Spleen (tissue), 11 donors: ENCODE results near the gene SNRNP200. TPM values are rescaled to one million over a fixed set of nuclear protein-coding genes. Genes with fewer than 3 reads are reported as not detected.
"Not testable (repeated sequence)": the region's sequence is repeated elsewhere in the genome, so short reads cannot be mapped to it uniquely, and the experiment has no call there.

Source experiments
- DNase-seq: peaks from one replicate; pipeline ENCODE4 v3.0.0-alpha.2; 2020
- H3K27ac ChIP-seq, 8 donors: fragments of 200-600 bp; sonication (generic) in 7 of 8; 1 replicate in 4 of 8; 2 replicates in 4 of 8; pipeline versions ENCODE4 v1.5.0 to v1.8.0; 2016 to 2021; ENCODE audit warnings: inconsistent platforms in 4 of 8, mild to moderate bottlenecking in 4 of 8, moderate library complexity in 1 of 8
- H3K27me3 ChIP-seq, 7 donors: fragments of 200-600 bp; sonication (generic) in 6 of 7; replicated peaks in 1 of 7; 1 replicate in 4 of 7; 2 replicates in 3 of 7; pipeline versions ENCODE4 v1.5.0 to v1.8.0; 2016 to 2021; ENCODE audit warnings: inconsistent platforms in 3 of 7, mild to moderate bottlenecking in 1 of 7
- H3K36me3 ChIP-seq, 6 donors: fragments of 200-600 bp; sonication (generic) in 5 of 6; 1 replicate in 4 of 6; 2 replicates in 2 of 6; pipeline versions ENCODE4 v1.5.0 to v1.8.0; 2016 to 2021; ENCODE audit warnings: inconsistent platforms in 2 of 6
- H3K4me1 ChIP-seq, 6 donors: fragments of 200-600 bp; sonication (generic) in 5 of 6; 1 replicate in 3 of 6; 2 replicates in 3 of 6; pipeline versions ENCODE4 v1.5.0 to v1.8.0; 2016 to 2021; ENCODE audit warnings: inconsistent platforms in 3 of 6
- H3K4me3 ChIP-seq, 8 donors: fragments of 200-600 bp; sonication (generic) in 7 of 8; 1 replicate in 4 of 8; 2 replicates in 4 of 8; pipeline versions ENCODE4 v1.5.0 to v1.8.0; 2016 to 2021; ENCODE audit warnings: inconsistent platforms in 4 of 8, mild to moderate bottlenecking in 4 of 8, moderate library complexity in 2 of 8
- H3K9me3 ChIP-seq, 8 donors: fragments of 200-600 bp; sonication (generic) in 7 of 8; 1 replicate in 4 of 8; 2 replicates in 4 of 8; pipeline versions ENCODE4 v1.5.0 to v1.8.0; 2016 to 2021; ENCODE audit warnings: inconsistent platforms in 4 of 8
- POLR2A ChIP-seq, 3 donors: fragments of 450-650 bp; IDR thresholded peaks; one replicate each; pipeline ENCODE4 v1.5.1; 2017; ENCODE audit warnings: antibody characterized with exemption in 3 of 3, mild to moderate bottlenecking in 1 of 3
- POLR2AphosphoS5 ChIP-seq, 3 donors: sonication (generic); formaldehyde crosslinking; IDR thresholded peaks; one replicate each; pipeline ENCODE4 v1.5.1; 2017; ENCODE audit warnings: antibody characterized with exemption in 3 of 3
- WGBS, 5 donors: extraction: QIAGEN DNeasy Blood & Tissue Kit in 3 of 5; methylation state at CpG; one replicate each; pipeline versions ENCODE4 v1.1.5 to v1.1.7; 2013 to 2018; 5-methylcytosine and 5-hydroxymethylcytosine counted together
- intact Hi-C: fragments of 100-400 bp; cut with DNase I; formaldehyde crosslinking; loops from one replicate; pipeline ENCODE4 v1.15.0; 2023; ENCODE audit warnings: low total_unique reads
- polyA plus RNA-seq, 3 donors: library from polyadenylated mRNA; stranded (reverse); fragments of 200-250 nt; gene quantifications; one replicate each; pipeline ENCODE4 v1.2.1, GENCODE V29; 2013
- total RNA-seq, 7 donors: library from RNA; depleted of rRNA in 3 of 7; stranded (reverse); fragments of >200 nt in 3 of 7; fragmentation: NEBNext Ultra II Directional in 4 of 7; extraction: Animal tissue kit (Norgen Biotek cat#: 25700) in 4 of 7; gene quantifications; one replicate each; pipeline versions ENCODE4 v1.1.0 to v1.2.1, GENCODE V29; 2016 to 2021
- TF ChIP-seq, protein P1 (sequence below), 11 experiments: fragments of 200-600 bp in 7 of 11; fragments of 450-650 bp in 4 of 11; sonication (generic) in 4 of 11; IDR thresholded peaks in 8 of 11; conservative IDR thresholded peaks in 3 of 11; 1 replicate in 7 of 11; 2 replicates in 4 of 11; pipeline versions ENCODE4 v1.4.0 to v1.8.0; 2016 to 2021; ENCODE audit warnings: antibody characterized with exemption in 11 of 11, inconsistent platforms in 4 of 11, mild to moderate bottlenecking in 1 of 11
- donor health status: healthy with polysubstance abuse.
- donor health status: DM: no; HTN: no; CAD: no; lungs with moderate emphysema.
- donor health status: DM: no; HTN: no; CAD: no.
- donor health status: Bipolar disorder and iron deficiency.
- donor health status: healthy.
- donor health status: DM: no; HTN: no; CAD: no.
- donor health status: DM: yes; HTN: yes; CAD: no.

SNRNP200 gene
- total and polyA plus RNA-seq, 10 donors: 60.5 to 139 (median 118) TPM

DNA sequence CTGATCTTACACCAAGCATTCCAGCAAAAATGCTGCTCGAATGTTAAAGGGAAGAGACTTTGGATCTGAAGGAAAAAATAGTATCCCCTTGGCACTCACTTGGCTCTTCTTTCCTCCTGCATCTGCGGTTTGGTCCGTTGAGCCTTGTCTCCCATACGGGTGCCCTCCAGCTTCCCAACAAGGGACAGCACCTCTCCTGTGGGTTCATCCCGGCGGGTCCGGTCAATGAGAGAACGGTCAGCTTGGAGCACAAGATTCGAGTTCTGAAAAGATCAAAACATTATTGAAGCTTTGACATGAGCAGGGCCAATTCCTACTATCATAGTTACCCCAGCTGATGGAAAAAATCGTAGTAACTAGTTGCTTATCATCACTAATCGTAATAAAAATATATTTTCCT is 740 bp downstream of the SNRNP200 start:
- no peaks in the 10 kb centered on the region for H3K27me3 ChIP-seq
- H3K27ac ChIP-seq: peak overlapping the region; percentile 64 to 94 (median 89)
- H3K9me3 ChIP-seq: no peaks in the 10 kb centered on the region
- no peak for DNase-seq
- TF ChIP-seq POLR2A (IDR thresholded peaks at IDR 0.05) (no peak), POLR2AphosphoS5 (IDR thresholded peaks at IDR 0.05) (no peak)
- TF ChIP-seq, protein P1, sequence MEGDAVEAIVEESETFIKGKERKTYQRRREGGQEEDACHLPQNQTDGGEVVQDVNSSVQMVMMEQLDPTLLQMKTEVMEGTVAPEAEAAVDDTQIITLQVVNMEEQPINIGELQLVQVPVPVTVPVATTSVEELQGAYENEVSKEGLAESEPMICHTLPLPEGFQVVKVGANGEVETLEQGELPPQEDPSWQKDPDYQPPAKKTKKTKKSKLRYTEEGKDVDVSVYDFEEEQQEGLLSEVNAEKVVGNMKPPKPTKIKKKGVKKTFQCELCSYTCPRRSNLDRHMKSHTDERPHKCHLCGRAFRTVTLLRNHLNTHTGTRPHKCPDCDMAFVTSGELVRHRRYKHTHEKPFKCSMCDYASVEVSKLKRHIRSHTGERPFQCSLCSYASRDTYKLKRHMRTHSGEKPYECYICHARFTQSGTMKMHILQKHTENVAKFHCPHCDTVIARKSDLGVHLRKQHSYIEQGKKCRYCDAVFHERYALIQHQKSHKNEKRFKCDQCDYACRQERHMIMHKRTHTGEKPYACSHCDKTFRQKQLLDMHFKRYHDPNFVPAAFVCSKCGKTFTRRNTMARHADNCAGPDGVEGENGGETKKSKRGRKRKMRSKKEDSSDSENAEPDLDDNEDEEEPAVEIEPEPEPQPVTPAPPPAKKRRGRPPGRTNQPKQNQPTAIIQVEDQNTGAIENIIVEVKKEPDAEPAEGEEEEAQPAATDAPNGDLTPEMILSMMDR (IDR thresholded peaks at IDR 0.05 in 8 of 11, conservative IDR thresholded peaks at IDR 0.05 in 3 of 11): no peak
- intact Hi-C loops: loop anchor here (10.0 kb wide), 1 partner anchor 210 kb away; no protein-coding TSS in a partner anchor
- H3K4me1 ChIP-seq: peaks cover 20 to 78% (median 41%) of the 10 kb centered on the region in 6 donors
- 69 to 74% (median 72%) methylated on average over 11 of the region's 11 CpGs for WGBS, 5 donors
- H3K4me3 ChIP-seq: peak overlapping the region; percentile 72 to 84 (median 81)
- peaks cover 0 to 50% (median 48%) of the 10 kb centered on the region in 6 donors for H3K36me3 ChIP-seq

DNA sequence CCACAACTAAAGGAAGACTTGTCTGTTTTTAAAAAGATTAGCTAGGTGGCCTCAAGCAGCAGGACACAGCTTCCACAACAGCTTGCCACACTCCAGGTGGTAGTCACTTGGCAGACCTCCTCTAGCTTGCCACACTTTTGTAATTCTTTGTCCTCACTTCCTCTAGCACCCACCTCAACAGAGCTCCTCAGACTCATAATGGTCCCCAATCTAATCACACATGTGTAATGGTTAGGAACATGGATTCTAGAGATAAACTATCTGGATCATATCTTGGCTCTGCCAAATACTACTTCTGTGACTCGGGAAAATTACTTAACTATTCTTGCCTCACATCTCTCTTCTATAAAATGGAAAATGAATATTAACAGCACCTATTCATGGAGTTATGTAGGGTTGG is 3.5 kb downstream of the SNRNP200 start:
- intact Hi-C loops: loop anchor here (10.0 kb wide), 1 partner anchor 213 kb away; no protein-coding TSS in a partner anchor
- peaks cover 20 to 70% (median 40%) of the 10 kb centered on the region in 6 donors for H3K4me1 ChIP-seq
- no peak overlapping the region for H3K27ac ChIP-seq
- DNase-seq: no peak
- no peaks in the 10 kb centered on the region for H3K27me3 ChIP-seq
- TF ChIP-seq POLR2AphosphoS5 (IDR thresholded peaks at IDR 0.05) (no peak), POLR2A (IDR thresholded peaks at IDR 0.05) (no peak)
- TF ChIP-seq, protein P1 (IDR thresholded peaks at IDR 0.05 in 8 of 11, conservative IDR thresholded peaks at IDR 0.05 in 3 of 11): no peak
- no peaks in the 10 kb centered on the region for H3K9me3 ChIP-seq
- WGBS, 5 donors: 72 to 88% (median 77%) methylated on average over 1 of the region's 1 CpG
- H3K4me3 ChIP-seq: no peak overlapping the region
- peaks cover 11 to 78% (median 76%) of the 10 kb centered on the region in 6 donors for H3K36me3 ChIP-seq

GRCh38 chr2:96296925-96297324 is 8.4 kb downstream of the SNRNP200 start:
- no peak for TF ChIP-seq POLR2AphosphoS5 (IDR thresholded peaks at IDR 0.05)
- TF ChIP-seq, protein P1 (IDR thresholded peaks at IDR 0.05 in 8 of 11, conservative IDR thresholded peaks at IDR 0.05 in 3 of 11): no peak
- Histone ChIP-seq H3K9me3 (no peaks in the 10 kb centered on the region), H3K36me3 (peaks cover 14 to 100% (median 100%) of the 10 kb centered on the region in 6 donors), H3K27me3 (no peaks in the 10 kb centered on the region), H3K27ac (no peak overlapping the region), H3K4me1 (peaks cover 0 to 27% (median 7%) of the 10 kb centered on the region in 6 donors), H3K4me3 (no peak overlapping the region)
- WGBS, 5 donors: 86 to 95% (median 92%) methylated on average over 5 of the region's 5 CpGs
- intact Hi-C loops: no loop called here
- no peak for DNase-seq

DNA sequence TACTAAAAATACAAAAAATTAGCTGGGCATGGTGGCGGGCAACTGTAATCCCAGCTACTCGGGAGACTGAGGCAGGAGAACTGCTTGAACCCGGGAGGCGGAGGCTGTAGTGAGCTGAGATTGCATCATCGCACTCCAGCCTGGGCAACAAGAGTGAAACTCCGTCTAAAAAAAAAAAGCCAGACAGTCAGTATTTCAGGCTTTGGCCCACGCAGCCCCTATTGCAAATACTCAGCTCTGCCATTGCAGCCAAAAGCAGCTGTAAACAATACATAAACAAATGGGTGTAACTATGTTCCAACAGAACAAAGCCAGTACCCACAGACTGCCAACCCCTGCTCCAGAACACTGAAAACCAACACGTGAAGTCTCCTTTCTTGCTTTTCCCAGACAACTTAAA is 11.1 kb downstream of the SNRNP200 start:
- DNase-seq, H3K4me1 ChIP-seq, H3K9me3 ChIP-seq, H3K27me3 ChIP-seq, intact Hi-C loops, H3K4me3 ChIP-seq, H3K27ac ChIP-seq: not testable (repeated sequence)
- 89 to 96% (median 92%) methylated on average over 8 of the region's 8 CpGs for WGBS, 5 donors
- peaks cover 33 to 100% (median 100%) of the 10 kb centered on the region in 6 donors for H3K36me3 ChIP-seq

DNA sequence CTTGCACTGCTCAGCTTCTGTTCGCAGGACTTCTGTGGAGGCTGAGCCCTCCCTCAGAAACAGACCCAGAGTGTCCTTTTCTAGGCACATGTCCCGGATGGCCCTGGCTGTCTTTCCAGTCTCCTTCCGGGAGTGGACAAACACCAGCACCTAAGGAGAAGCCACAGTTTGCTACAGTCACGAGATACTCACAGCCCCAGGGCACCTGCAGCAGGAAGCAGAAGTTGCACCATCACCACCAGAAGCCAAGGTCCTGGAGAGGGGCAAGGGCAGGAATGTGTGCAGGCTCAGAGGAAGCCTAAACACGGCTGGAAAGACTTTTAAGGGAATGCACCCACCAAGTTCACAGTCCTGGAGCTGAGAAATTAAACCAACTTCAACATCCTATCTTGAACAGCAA is 13.6 kb downstream of the SNRNP200 start:
- DNase-seq: peak; percentile 59
- Histone ChIP-seq H3K27me3 (no peaks in the 10 kb centered on the region), H3K36me3 (peaks cover 34 to 100% (median 100%) of the 10 kb centered on the region in 6 donors), H3K4me1 (no peaks in the 10 kb centered on the region), H3K27ac (no peak overlapping the region), H3K9me3 (no peaks in the 10 kb centered on the region), H3K4me3 (no peak overlapping the region)
- no peak for TF ChIP-seq POLR2A (IDR thresholded peaks at IDR 0.05)
- no peak for TF ChIP-seq POLR2AphosphoS5 (IDR thresholded peaks at IDR 0.05)
- TF ChIP-seq, protein P1 (IDR thresholded peaks at IDR 0.05 in 8 of 11, conservative IDR thresholded peaks at IDR 0.05 in 3 of 11): no peak
- intact Hi-C loops: no loop called here
- 69 to 97% (median 75%) methylated on average over 4 to 5 of the region's 5 CpGs for WGBS, 5 donors
